GM12864 (cell line): ENCODE results near the gene NUP205.

Experiments used
- DNase-seq: peaks from one replicate; pipeline ENCODE4 v3.0.0-alpha.2; 2011; ENCODE audit warnings: low read depth
- H3K4me3 ChIP-seq: 2 replicates; pipeline ENCODE4 v1.5.1; 2011; ENCODE audit warnings: mild to moderate bottlenecking, low read depth, low read length, control low read depth
- TF ChIP-seq, protein P1 (sequence below): IDR thresholded peaks from 2 replicates; pipeline ENCODE4 v1.5.1; 2011; ENCODE audit warnings: low read depth, mild to moderate bottlenecking, moderate library complexity, low read length, control low read depth, inconsistent platforms; ENCODE audit errors: missing control alignments

NUP205 gene, protein sequence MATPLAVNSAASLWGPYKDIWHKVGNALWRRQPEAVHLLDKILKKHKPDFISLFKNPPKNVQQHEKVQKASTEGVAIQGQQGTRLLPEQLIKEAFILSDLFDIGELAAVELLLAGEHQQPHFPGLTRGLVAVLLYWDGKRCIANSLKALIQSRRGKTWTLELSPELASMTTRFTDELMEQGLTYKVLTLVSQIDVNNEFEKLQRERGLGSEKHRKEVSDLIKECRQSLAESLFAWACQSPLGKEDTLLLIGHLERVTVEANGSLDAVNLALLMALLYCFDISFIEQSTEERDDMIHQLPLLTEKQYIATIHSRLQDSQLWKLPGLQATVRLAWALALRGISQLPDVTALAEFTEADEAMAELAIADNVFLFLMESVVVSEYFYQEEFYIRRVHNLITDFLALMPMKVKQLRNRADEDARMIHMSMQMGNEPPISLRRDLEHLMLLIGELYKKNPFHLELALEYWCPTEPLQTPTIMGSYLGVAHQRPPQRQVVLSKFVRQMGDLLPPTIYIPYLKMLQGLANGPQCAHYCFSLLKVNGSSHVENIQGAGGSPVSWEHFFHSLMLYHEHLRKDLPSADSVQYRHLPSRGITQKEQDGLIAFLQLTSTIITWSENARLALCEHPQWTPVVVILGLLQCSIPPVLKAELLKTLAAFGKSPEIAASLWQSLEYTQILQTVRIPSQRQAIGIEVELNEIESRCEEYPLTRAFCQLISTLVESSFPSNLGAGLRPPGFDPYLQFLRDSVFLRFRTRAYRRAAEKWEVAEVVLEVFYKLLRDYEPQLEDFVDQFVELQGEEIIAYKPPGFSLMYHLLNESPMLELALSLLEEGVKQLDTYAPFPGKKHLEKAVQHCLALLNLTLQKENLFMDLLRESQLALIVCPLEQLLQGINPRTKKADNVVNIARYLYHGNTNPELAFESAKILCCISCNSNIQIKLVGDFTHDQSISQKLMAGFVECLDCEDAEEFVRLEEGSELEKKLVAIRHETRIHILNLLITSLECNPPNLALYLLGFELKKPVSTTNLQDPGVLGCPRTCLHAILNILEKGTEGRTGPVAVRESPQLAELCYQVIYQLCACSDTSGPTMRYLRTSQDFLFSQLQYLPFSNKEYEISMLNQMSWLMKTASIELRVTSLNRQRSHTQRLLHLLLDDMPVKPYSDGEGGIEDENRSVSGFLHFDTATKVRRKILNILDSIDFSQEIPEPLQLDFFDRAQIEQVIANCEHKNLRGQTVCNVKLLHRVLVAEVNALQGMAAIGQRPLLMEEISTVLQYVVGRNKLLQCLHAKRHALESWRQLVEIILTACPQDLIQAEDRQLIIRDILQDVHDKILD (N-terminal part only)

GRCh38 chr7:135557455-135558336, at the start of gene NUP205:
TSS of gene NUP205 (plus strand) at chr7:135557917. CDS start at chr7:135557945, 28 bp downstream.
- TF ChIP-seq, protein P1, sequence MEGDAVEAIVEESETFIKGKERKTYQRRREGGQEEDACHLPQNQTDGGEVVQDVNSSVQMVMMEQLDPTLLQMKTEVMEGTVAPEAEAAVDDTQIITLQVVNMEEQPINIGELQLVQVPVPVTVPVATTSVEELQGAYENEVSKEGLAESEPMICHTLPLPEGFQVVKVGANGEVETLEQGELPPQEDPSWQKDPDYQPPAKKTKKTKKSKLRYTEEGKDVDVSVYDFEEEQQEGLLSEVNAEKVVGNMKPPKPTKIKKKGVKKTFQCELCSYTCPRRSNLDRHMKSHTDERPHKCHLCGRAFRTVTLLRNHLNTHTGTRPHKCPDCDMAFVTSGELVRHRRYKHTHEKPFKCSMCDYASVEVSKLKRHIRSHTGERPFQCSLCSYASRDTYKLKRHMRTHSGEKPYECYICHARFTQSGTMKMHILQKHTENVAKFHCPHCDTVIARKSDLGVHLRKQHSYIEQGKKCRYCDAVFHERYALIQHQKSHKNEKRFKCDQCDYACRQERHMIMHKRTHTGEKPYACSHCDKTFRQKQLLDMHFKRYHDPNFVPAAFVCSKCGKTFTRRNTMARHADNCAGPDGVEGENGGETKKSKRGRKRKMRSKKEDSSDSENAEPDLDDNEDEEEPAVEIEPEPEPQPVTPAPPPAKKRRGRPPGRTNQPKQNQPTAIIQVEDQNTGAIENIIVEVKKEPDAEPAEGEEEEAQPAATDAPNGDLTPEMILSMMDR: no peak
- DNase-seq: peak; percentile 76
- H3K4me3 ChIP-seq: peak within 1 kb of the TSS; percentile 92

DNA sequence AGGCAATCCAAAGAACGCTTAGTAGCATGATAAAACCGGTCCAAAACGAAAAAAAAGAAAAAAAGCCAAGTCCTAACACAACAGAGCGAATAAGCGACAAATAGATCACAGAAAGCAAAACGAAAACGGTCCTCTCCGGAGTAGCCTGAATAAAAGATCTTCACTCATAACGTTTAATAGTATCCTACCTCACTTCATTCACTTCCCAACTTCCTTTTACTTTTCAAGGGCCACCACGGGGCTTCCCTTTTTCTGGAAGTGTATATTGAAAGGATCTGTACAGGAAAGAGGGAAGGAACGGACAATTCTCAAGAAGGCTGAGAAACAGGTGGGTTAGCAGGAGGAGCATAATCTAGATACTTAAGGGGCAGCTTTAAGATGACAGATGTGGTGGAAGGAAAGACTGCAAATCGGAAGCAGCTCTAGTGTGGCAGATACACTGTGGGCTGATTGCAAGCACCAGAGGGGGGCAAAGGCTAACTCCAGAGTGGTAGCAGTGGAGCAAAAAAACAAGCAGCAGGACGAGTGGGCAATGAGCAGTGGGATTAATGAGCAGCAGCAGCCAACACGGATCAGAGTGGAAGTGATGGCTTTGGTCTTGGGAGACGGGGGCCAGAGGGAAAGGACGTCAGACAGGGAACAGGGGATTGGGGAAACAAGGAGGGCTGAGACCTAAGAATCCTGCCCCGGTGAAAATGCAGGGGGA, 48.7 kb upstream of the NUP205 start:
- TF ChIP-seq, protein P1: no peak
- peak; percentile 22 for DNase-seq
- H3K4me3 ChIP-seq: peak overlapping the region; percentile 91

- peak overlapping the region; percentile 91 for H3K4me3 ChIP-seq
- DNase-seq: peak; percentile 26
- TF ChIP-seq, protein P1: no peak
These were observed 48.2 kb upstream of the NUP205 start for GRCh38 chr7:135509589-135509838.

DNA sequence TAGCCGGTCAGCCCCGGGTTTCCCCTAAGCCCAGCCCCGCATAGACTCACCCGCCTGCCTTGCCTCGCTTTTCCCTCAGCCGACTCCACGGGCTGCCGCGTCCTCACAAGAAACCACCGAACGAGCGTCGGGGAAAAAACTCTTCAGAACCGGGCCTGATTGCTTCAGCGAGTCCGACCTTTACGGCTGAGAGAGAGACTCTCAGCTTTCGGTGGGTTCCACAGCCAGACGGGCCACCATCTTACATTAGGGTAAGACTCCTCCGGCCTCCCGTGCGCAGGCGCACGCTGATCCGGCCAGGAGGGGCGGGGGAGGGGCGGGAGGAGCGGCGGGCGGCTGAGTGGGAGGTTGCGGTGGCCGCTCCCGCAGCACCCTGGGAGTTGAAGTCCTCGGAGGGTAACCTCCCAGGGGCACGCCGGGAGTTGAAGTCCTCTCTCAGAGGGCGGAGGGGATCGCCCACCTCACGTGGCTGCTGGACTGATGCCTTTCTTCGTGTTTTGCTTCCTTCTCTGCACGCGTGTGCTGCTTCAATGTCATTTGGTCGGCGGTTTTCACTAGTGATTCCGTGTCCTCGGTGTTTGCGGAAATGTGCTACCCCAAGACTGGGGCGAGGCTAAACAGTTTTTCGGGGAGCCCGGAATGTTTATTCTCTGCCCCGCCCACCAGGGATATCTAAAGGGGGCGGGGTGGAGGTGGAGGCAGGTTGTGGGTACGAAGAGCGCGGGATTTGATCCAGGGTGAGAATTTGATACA, 47.7 kb upstream of the NUP205 start, which contains the start of gene CNOT4:
Gene CNOT4, minus strand, starts transcription at position 264 of the 753 bp plus-strand sequence. CDS start 71,771 bp downstream, outside the sequence.
- DNase-seq: peak; percentile 90
- TF ChIP-seq, protein P1: no peak
- peak within 1 kb of the TSS; percentile 91 for H3K4me3 ChIP-seq

- TF ChIP-seq, protein P1: no peak
- peak overlapping the region; percentile 91 for H3K4me3 ChIP-seq
- DNase-seq: no peak
These were observed 47.0 kb upstream of the NUP205 start for GRCh38 chr7:135510592-135511183.
